HEK293 (cell line): ENCODE results near the gene RAP1A.
A peak's percentile ranks its signal among the peaks of the same experiment; 100 is the strongest.

Experiments
- BCL11A ChIP-seq: fragments of 450-650 bp; formaldehyde crosslinking; IDR thresholded peaks from 2 replicates; pipeline ENCODE4 v1.5.1; 2016; ENCODE audit warnings: low read depth, missing biosample characterization, missing genetic modification characterization
- EGR2 ChIP-seq: fragments of 450-650 bp; formaldehyde crosslinking; IDR thresholded peaks from 2 replicates; pipeline ENCODE4 v1.5.1; 2016; ENCODE audit warnings: low read depth, missing biosample characterization, missing genetic modification characterization
- ELK4 ChIP-seq: IDR thresholded peaks from 2 replicates; pipeline ENCODE4 v1.6.1; 2011; ENCODE audit warnings: mild to moderate bottlenecking, low read depth, low read length, borderline replicate concordance
- KLF1 ChIP-seq: fragments of 450-650 bp; formaldehyde crosslinking; IDR thresholded peaks from 2 replicates; pipeline ENCODE4 v1.5.1; 2016; ENCODE audit warnings: missing biosample characterization, missing genetic modification characterization
- KLF17 ChIP-seq: fragments of 450-650 bp; formaldehyde crosslinking; IDR thresholded peaks from 2 replicates; pipeline ENCODE4 v1.5.1; 2016; ENCODE audit warnings: missing biosample characterization, missing genetic modification characterization
- KLF7 ChIP-seq: fragments of 450-650 bp; formaldehyde crosslinking; IDR thresholded peaks from 2 replicates; pipeline ENCODE4 v1.5.1; 2016; ENCODE audit warnings: missing biosample characterization, missing genetic modification characterization, borderline replicate concordance
- PATZ1 ChIP-seq: fragments of 450-650 bp; formaldehyde crosslinking; IDR thresholded peaks from 2 replicates; pipeline ENCODE4 v1.5.1; 2016; ENCODE audit warnings: missing biosample characterization, missing genetic modification characterization
- REST ChIP-seq: fragments of 450-650 bp; formaldehyde crosslinking; IDR thresholded peaks from 2 replicates; pipeline ENCODE4 v1.5.1; 2016; ENCODE audit warnings: missing biosample characterization, missing genetic modification characterization
- SALL2 ChIP-seq: fragments of 450-650 bp; formaldehyde crosslinking; IDR thresholded peaks from 2 replicates; pipeline ENCODE4 v1.5.0; 2017; ENCODE audit warnings: missing biosample characterization, mild to moderate bottlenecking, missing genetic modification characterization, borderline replicate concordance
- ZBTB1 ChIP-seq: fragments of 450-650 bp; formaldehyde crosslinking; IDR thresholded peaks from 2 replicates; pipeline ENCODE4 v1.5.1; 2016; ENCODE audit warnings: missing biosample characterization, missing genetic modification characterization
- ZBTB17 ChIP-seq: fragments of 450-650 bp; formaldehyde crosslinking; IDR thresholded peaks from 2 replicates; pipeline ENCODE4 v1.5.1; 2016; ENCODE audit warnings: missing biosample characterization, missing genetic modification characterization
- ZBTB7A ChIP-seq: fragments of 450-650 bp; formaldehyde crosslinking; IDR thresholded peaks from 2 replicates; pipeline ENCODE4 v1.5.1; 2016; ENCODE audit warnings: low read depth, missing biosample characterization, missing genetic modification characterization
- ZNF10 ChIP-seq: fragments of 450-650 bp; formaldehyde crosslinking; IDR thresholded peaks from 2 replicates; pipeline ENCODE4 v1.5.1; 2017; ENCODE audit warnings: missing biosample characterization, missing genetic modification characterization
- ZNF121 ChIP-seq: fragments of 450-650 bp; formaldehyde crosslinking; IDR thresholded peaks from 2 replicates; pipeline ENCODE4 v1.5.1; 2016; ENCODE audit warnings: missing biosample characterization, missing genetic modification characterization
- ZNF132 ChIP-seq: fragments of 450-650 bp; formaldehyde crosslinking; IDR thresholded peaks from 2 replicates; pipeline ENCODE4 v1.5.1; 2017; ENCODE audit warnings: missing biosample characterization, missing genetic modification characterization, borderline replicate concordance
- ZNF133 ChIP-seq: fragments of 450-650 bp; formaldehyde crosslinking; IDR thresholded peaks from 2 replicates; pipeline ENCODE4 v1.5.1; 2016; ENCODE audit warnings: missing biosample characterization, missing genetic modification characterization
- ZNF157 ChIP-seq: fragments of 450-650 bp; formaldehyde crosslinking; IDR thresholded peaks from 2 replicates; pipeline ENCODE4 v1.5.1; 2016; ENCODE audit warnings: missing biosample characterization, missing genetic modification characterization
- ZNF16 ChIP-seq: fragments of 450-650 bp; formaldehyde crosslinking; IDR thresholded peaks from 2 replicates; pipeline ENCODE4 v1.5.1; 2016; ENCODE audit warnings: low read depth, missing biosample characterization, missing genetic modification characterization
- ZNF2 ChIP-seq: fragments of 450-650 bp; formaldehyde crosslinking; IDR thresholded peaks from 2 replicates; pipeline ENCODE4 v1.5.1; 2016; ENCODE audit warnings: missing biosample characterization, missing genetic modification characterization
- ZNF24 ChIP-seq: fragments of 450-650 bp; formaldehyde crosslinking; IDR thresholded peaks from 2 replicates; pipeline ENCODE4 v1.5.1; 2016; ENCODE audit warnings: missing biosample characterization, missing genetic modification characterization
- ZNF292 ChIP-seq: fragments of 450-650 bp; formaldehyde crosslinking; IDR thresholded peaks from 2 replicates; pipeline ENCODE4 v1.5.1; 2016; ENCODE audit warnings: low read depth, missing biosample characterization, missing genetic modification characterization, borderline replicate concordance
- ZNF362 ChIP-seq: fragments of 450-650 bp; formaldehyde crosslinking; IDR thresholded peaks from 2 replicates; pipeline ENCODE4 v1.5.1; 2016; ENCODE audit warnings: missing biosample characterization, missing genetic modification characterization
- ZNF391 ChIP-seq: fragments of 450-650 bp; formaldehyde crosslinking; IDR thresholded peaks from 2 replicates; pipeline ENCODE4 v1.5.1; 2016; ENCODE audit warnings: low read depth, missing biosample characterization, missing genetic modification characterization, borderline replicate concordance
- ZNF416 ChIP-seq: fragments of 450-650 bp; formaldehyde crosslinking; IDR thresholded peaks from 2 replicates; pipeline ENCODE4 v1.5.1; 2016; ENCODE audit warnings: missing biosample characterization, missing genetic modification characterization
- ZNF488 ChIP-seq: fragments of 450-650 bp; formaldehyde crosslinking; IDR thresholded peaks from 2 replicates; pipeline ENCODE4 v1.5.1; 2016; ENCODE audit warnings: missing biosample characterization, missing genetic modification characterization
- ZNF561 ChIP-seq: fragments of 450-650 bp; IDR thresholded peaks from 2 replicates; pipeline ENCODE4 v1.5.1; 2018; ENCODE audit warnings: missing biosample characterization, missing genetic modification characterization, borderline replicate concordance
- ZNF621 ChIP-seq: fragments of 450-650 bp; formaldehyde crosslinking; IDR thresholded peaks from 2 replicates; pipeline ENCODE4 v1.5.1; 2017; ENCODE audit warnings: missing biosample characterization, missing genetic modification characterization
- ZNF623 ChIP-seq: fragments of 450-650 bp; formaldehyde crosslinking; IDR thresholded peaks from 2 replicates; pipeline ENCODE4 v1.5.1; 2016; ENCODE audit warnings: missing biosample characterization, missing genetic modification characterization
- ZNF830 ChIP-seq: fragments of 450-650 bp; IDR thresholded peaks from 2 replicates; pipeline ENCODE4 v1.5.0; 2018; ENCODE audit warnings: missing biosample characterization, missing genetic modification characterization, low read depth, mild to moderate bottlenecking, moderate library complexity
- ZSCAN16 ChIP-seq: fragments of 450-650 bp; formaldehyde crosslinking; IDR thresholded peaks from 2 replicates; pipeline ENCODE4 v1.5.1; 2016; ENCODE audit warnings: missing biosample characterization, missing genetic modification characterization

Gene RAP1A

GRCh38 chr1:111592389-111593361, 26.9 kb upstream of the RAP1A start (continued):
- TF ChIP-seq ZNF2 (tag by site-specific recombination): peak; percentile 42; the same call in 1 of the 2 replicates
- TF ChIP-seq PATZ1 (tag by site-specific recombination): peak; percentile 97
- TF ChIP-seq ZNF157: no peak
- TF ChIP-seq ZBTB7A (tag by site-specific recombination): no peak
- TF ChIP-seq ZBTB1 (tag by site-specific recombination): no peak
- TF ChIP-seq ZSCAN16: no peak; the same call in 1 of the 2 replicates
- no peak for TF ChIP-seq SALL2 (tag by site-specific recombination)
- TF ChIP-seq ZNF830: no peak
- TF ChIP-seq ELK4: no peak
- TF ChIP-seq KLF1 (tag by site-specific recombination): peak; percentile 95
- TF ChIP-seq ZNF292: no peak
- no peak for TF ChIP-seq ZNF132
- TF ChIP-seq ZNF16 (tag by site-specific recombination): no peak
- TF ChIP-seq ZNF24 (tag by site-specific recombination): peak; percentile 79
- peak; percentile 22; the same call in 1 of the 2 replicates for TF ChIP-seq ZNF391 (tag by site-specific recombination)
- peak; percentile 79; the same call in 1 of the 2 replicates for TF ChIP-seq BCL11A (tag by site-specific recombination)
- no peak for TF ChIP-seq ZNF561 (tag by site-specific recombination)
- no peak for TF ChIP-seq REST (tag by site-specific recombination)
- TF ChIP-seq ZNF10 (tag by site-specific recombination): no peak
- TF ChIP-seq ZNF362: peak; percentile 60
- no peak for TF ChIP-seq ZNF488 (tag by site-specific recombination)
- TF ChIP-seq ZNF623 (tag by site-specific recombination): no peak
- TF ChIP-seq ZNF621 (tag by site-specific recombination): no peak
- peak; percentile 100 for TF ChIP-seq EGR2 (tag by site-specific recombination)
- peak; percentile 83; the same call in 1 of the 2 replicates for TF ChIP-seq KLF7 (tag by site-specific recombination)
- no peak for TF ChIP-seq ZNF416 (tag by site-specific recombination)
- peak; percentile 75 for TF ChIP-seq ZBTB17
- no peak for TF ChIP-seq ZNF133
- peak; percentile 95 for TF ChIP-seq KLF17 (tag by site-specific recombination)
- TF ChIP-seq ZNF121 (tag by site-specific recombination): no peak
